Motor neuron (in vitro differentiated cells): ENCODE measurements around the gene MINDY4. TPM values are rescaled to one million over a fixed set of nuclear protein-coding genes. Genes with fewer than 3 reads are reported as not detected.

Experiments
- ATAC-seq, 8 experiments: fragments of 200-7000 bp; cut with Tn5 transposase; replicated peaks in 6 of 8; 2 replicates each; pipeline ENCODE4 v1.8.0; 2021; ENCODE audit warnings: mild to moderate bottlenecking in 8 of 8, moderate library complexity in 8 of 8
- H3K27ac ChIP-seq, 2 donors: fragments of 250-450 bp; sonication (Bioruptor Pico); 2 replicates each; pipeline ENCODE4 v1.9.0; 2021; ENCODE audit warnings: antibody characterized with exemption in 2 of 2, mild to moderate bottlenecking in 2 of 2, moderate library complexity in 1 of 2
- H3K4me1 ChIP-seq, 2 donors: fragments of 250-450 bp; sonication (Bioruptor Pico); replicated peaks in 1 of 2; 2 replicates each; pipeline ENCODE4 v1.6.1; 2021; ENCODE audit warnings: antibody characterized with exemption in 2 of 2, mild to moderate bottlenecking in 2 of 2, moderate library complexity in 1 of 2
- H3K4me3 ChIP-seq, 5 donors: fragments of 250-450 bp; sonication (Bioruptor Pico); 2 replicates each; pipeline ENCODE4 v1.9.0; 2021; ENCODE audit warnings: antibody characterized with exemption in 5 of 5, mild to moderate bottlenecking in 5 of 5, moderate library complexity in 4 of 5
- WGBS, 10 experiments: fragments of 450-650 bp; shearing (Covaris generic); methylation state at CpG; one replicate each; pipeline ENCODE4 v1.0.0; 2022; 5-methylcytosine and 5-hydroxymethylcytosine counted together
- in situ Hi-C, 9 experiments: fragments of 400-800 bp; cut with MboI; loops; one replicate each; pipeline ENCODE4 v1.15.0; 2021; ENCODE audit warnings: low sequenced_read_pairs in 9 of 9, low pct_unique_long_range_greater_than_20kb in 2 of 9; ENCODE audit not compliant: unreplicated experiment in 9 of 9
- total RNA-seq, 8 experiments: library from RNA; unstranded; fragments of 300-600 nt; gene quantifications; 2 replicates each; pipeline versions ENCODE4 v1.2.3 to v1.2.4, GENCODE V29; 2022

The MINDY4 gene
- total RNA-seq, 8 experiments from 2014 or later: 2.5 to 12.3 (median 4.6) TPM

DNA sequence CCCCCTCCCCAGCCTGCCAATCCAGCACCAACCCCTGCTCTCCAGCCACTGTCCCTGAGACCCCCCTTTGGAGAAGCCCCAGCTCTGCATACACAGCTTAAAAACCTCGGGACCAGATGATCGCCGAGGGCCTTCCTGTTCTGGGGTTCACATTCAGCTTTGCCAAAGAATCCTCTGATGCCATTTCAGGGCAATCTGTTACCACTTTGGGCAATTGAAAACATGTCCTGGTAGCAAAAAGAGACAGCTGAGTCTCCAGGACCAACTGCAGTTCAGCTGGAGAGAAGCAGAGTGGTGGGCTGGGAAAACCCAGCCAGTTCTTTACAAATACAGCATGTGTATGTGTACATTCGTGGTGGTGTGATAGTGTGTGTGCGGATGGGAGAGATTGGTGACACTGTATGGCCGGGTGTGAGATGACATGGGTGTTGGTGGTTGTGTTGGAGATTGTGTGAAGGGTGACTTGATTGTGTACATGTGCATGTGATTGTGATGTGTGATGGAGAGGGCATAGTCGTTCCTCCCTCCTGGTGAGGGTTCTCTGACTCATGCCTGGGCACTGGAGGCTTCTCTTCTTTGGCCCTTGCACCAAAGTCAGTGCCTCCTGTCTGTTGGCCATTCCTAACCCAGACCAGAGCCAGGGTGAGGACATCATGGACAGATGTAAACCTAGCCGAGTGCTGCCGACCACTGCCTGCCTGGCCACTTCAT is 91.9 kb downstream of the MINDY4 start:
- H3K4me1 ChIP-seq: peaks cover 0 to 4% of the 10 kb centered on the region in 2 donors
- in situ Hi-C loops: no loop called here
- WGBS, 10 experiments: 20 to 100% (median 75%) methylated on average over 1 to 8 of the region's 9 CpGs; no CpG with 5 or more reads in 4 of the 10 experiments

GRCh38 chr7:30863706-30864035 is 92.5 kb downstream of the MINDY4 start:
- H3K4me1 ChIP-seq: peaks cover 0 to 4% of the 10 kb centered on the region in 2 donors
- WGBS, 10 experiments: 20 to 96% (median 86%) methylated on average over 1 to 4 of the region's 4 CpGs; no CpG with 5 or more reads in 4 of the 10 experiments
- no peak overlapping the region for H3K27ac ChIP-seq
- no peak for ATAC-seq
- in situ Hi-C loops: no loop called here
- H3K4me3 ChIP-seq: no peak overlapping the region

More for the DNA sequence above, 91.9 kb downstream of the MINDY4 start:
- Histone ChIP-seq H3K27ac (no peak overlapping the region), H3K4me3 (no peak overlapping the region)
- no peak for ATAC-seq

- H3K4me1 ChIP-seq: peaks cover 0 to 4% of the 10 kb centered on the region in 2 donors
- H3K27ac ChIP-seq: no peak overlapping the region
- in situ Hi-C loops: no loop called here
- WGBS, 10 experiments: 40 to 93% (median 84%) methylated on average over 1 to 2 of the region's 3 CpGs; no CpG with 5 or more reads in 6 of the 10 experiments
- no peak overlapping the region for H3K4me3 ChIP-seq
- no peak for ATAC-seq
Measured at GRCh38 chr7:30864101-30864500, 92.9 kb downstream of the MINDY4 start.

- in situ Hi-C loops: no loop called here
- Histone ChIP-seq H3K4me1 (peaks cover 4 to 10% of the 10 kb centered on the region in 2 donors), H3K27ac (no peak overlapping the region), H3K4me3 (no peak overlapping the region)
- 20 to 100% (median 100%) methylated on average over 1 to 3 of the region's 4 CpGs; no CpG with 5 or more reads in 3 of the 10 experiments for WGBS, 10 experiments
- ATAC-seq: no peak
Measured at GRCh38 chr7:30865076-30865475, 93.9 kb downstream of the MINDY4 start.

DNA sequence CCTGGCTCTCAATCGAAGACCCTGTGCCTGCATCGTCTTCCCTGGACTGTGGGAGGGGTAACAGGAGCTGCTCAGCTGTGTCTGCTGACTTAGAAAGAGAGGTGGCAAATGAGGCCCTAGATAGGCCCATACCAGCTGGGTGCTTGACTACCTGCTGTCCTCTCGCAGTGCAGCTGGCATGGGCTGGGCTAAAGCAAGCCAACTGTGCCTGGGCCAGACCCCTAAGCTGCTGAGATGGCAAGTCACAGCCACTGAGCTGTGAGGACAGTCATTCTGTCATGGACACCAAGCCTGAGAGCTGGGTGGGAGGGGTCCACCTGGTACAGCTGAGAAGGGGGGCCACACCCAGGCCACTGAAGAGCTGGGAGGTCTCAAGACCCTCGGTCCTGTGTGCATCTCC is 94.6 kb downstream of the MINDY4 start:
- in situ Hi-C loops: no loop called here
- no peak overlapping the region for H3K4me3 ChIP-seq
- H3K27ac ChIP-seq: no peak overlapping the region
- 100% methylated on average over 1 to 2 of the region's 4 CpGs; no CpG with 5 or more reads in 8 of the 10 experiments for WGBS, 10 experiments
- ATAC-seq: no peak
- H3K4me1 ChIP-seq: peaks cover 8 to 10% of the 10 kb centered on the region in 2 donors

GRCh38 chr7:30866939-30867338 is 95.7 kb downstream of the MINDY4 start:
- WGBS, 10 experiments: 44 to 100% (median 99%) methylated on average over 1 to 7 of the region's 7 CpGs
- Histone ChIP-seq H3K4me3 (no peak overlapping the region), H3K27ac (no peak overlapping the region), H3K4me1 (peaks cover 8 to 10% of the 10 kb centered on the region in 2 donors)
- in situ Hi-C loops: no loop called here
- peak in 3 of 8 experiments; percentile 30 to 42 (median 32) for ATAC-seq

DNA sequence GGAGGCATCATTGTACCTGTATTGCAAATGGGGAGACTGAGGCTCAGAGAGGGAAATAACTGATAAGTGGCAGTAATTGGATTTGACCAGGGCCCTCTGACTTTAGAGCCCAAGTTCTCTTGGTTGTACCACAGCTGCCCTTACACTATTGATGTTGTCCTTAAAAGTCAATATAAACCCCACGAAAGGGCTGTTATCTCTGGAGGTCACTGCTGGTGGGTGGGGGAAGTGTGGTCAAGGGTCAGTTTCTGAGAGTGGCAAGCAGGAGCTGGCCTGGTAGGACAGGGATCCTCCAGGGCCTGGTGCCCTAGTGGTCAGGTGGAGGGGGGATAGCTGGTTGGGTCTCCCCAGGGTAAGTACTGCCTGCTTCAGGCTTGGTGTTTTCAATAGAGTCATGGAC is 96.3 kb downstream of the MINDY4 start:
- no peak for ATAC-seq
- no peak overlapping the region for H3K27ac ChIP-seq
- 80% methylated on average over 1 of the region's 1 CpG; no CpG with 5 or more reads in 8 of the 10 experiments for whole genome bisulfite sequencing, 10 experiments
- in situ Hi-C loops: no loop called here
- peaks cover 8 to 10% of the 10 kb centered on the region in 2 donors for H3K4me1 ChIP-seq
- no peak overlapping the region for H3K4me3 ChIP-seq

DNA sequence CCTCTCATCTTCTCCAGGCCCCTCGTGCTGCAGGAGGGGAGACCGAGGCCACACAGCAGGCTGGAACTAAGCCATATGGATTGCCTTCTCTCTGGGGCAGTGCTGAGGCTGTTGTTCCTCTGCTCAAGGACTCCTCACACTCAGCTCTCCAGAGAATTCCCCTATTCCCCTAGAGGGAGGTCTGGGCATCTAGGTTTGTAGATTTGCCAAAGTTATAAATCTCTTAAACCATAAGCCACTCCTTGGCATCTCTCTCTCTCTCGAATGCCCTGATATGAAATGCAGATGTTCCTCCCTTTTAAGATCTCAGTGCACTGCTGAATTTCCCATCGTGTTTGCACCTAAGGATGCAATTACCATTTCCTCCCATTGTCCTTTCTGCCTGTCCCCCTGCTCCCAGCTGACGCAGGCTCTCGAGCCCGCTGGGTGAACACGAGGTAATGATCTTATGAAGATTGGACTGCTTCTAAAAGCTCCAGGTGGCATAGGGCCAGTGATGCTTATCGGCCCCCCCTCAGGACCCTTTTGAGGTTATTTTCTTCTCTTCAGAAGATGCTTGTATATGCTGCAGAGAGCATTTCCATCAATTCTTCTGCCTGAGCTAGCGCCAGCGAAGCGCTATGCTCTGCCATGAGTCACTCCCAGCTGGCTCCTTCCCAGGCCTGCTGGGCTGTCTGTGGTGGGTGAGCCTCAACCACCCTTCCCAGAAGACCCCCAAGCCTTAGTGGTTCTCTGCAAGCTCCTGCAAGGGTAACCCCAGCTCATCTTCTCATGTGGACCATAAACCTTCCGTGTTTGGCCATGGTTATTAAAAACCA is 98.8 kb downstream of the MINDY4 start:
- 32 to 92% (median 65%) methylated on average over 1 to 10 of the region's 13 CpGs; no CpG with 5 or more reads in 2 of the 10 experiments for WGBS, 10 experiments
- no peak overlapping the region for H3K27ac ChIP-seq
- H3K4me3 ChIP-seq: no peak overlapping the region
- peak in 5 of 8 experiments; percentile 88 to 92 (median 90) for ATAC-seq
- peaks cover 8 to 10% of the 10 kb centered on the region in 2 donors for H3K4me1 ChIP-seq
- in situ Hi-C loops: no loop called here

- in situ Hi-C loops: no loop called here
- no peak overlapping the region for H3K27ac ChIP-seq
- 83% methylated on average over 2 of the region's 10 CpGs; no CpG with 5 or more reads in 9 of the 10 experiments for WGBS, 10 experiments
- peaks cover 8 to 10% of the 10 kb centered on the region in 2 donors for H3K4me1 ChIP-seq
- ATAC-seq: no peak
- H3K4me3 ChIP-seq: no peak overlapping the region
Measured at GRCh38 chr7:30870821-30871518, 99.8 kb downstream of the MINDY4 start.

DNA sequence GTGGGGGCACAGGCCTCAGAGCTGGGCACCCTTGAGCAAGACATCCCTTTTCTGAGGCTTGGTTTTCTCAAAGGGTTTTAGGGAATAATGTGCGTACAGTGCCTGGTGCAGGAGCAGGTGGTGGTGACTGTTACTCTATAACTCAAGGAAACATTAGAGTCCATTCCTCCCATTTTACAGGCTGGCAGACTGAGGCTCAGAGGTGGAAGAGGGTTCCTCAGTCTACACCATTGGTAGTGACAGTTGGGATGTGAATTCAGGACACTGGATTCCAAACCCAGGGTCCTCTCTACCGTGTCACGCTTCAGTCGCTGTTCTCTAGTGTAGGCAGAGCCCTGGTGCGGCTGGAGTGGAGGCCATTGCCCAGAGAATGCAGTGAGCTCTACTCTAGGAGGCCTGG is 100.4 kb downstream of the MINDY4 start:
- WGBS, 10 experiments: 83 to 100% (median 100%) methylated on average over 1 to 5 of the region's 5 CpGs; no CpG with 5 or more reads in 5 of the 10 experiments
- peaks cover 8 to 10% of the 10 kb centered on the region in 2 donors for H3K4me1 ChIP-seq
- H3K27ac ChIP-seq: no peak overlapping the region
- in situ Hi-C loops: no loop called here
- H3K4me3 ChIP-seq: no peak overlapping the region
- no peak for ATAC-seq

GRCh38 chr7:30873207-30873606 is 102.0 kb downstream of the MINDY4 start:
- in situ Hi-C loops: no loop called here
- no peak for ATAC-seq
- WGBS, 10 experiments: 17 to 100% (median 43%) methylated on average over 1 of the region's 2 CpGs; no CpG with 5 or more reads in 6 of the 10 experiments
- H3K27ac ChIP-seq: no peak overlapping the region
- no peak overlapping the region for H3K4me3 ChIP-seq
- H3K4me1 ChIP-seq: peaks cover 6 to 8% of the 10 kb centered on the region in 2 donors

DNA sequence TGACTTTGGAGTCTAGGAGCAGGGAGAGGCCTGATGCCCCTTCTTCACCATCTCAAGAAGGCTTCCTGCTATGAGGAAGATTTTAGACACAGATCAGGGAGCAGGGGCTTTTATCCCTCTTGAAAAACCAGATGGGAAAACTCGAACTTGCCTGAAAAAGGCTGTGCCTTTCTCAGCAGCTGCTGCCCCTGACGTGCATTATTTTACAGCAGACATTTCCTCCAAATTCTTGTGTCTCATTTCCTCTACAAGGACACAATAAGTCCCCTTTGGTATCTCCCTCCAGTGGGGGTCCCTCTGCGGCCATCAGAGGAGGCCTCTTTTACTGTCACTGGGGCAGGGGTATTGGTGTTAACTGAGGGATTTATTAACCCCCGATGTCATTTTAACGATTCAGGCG is 102.4 kb downstream of the MINDY4 start:
- ATAC-seq: no peak
- H3K27ac ChIP-seq: no peak overlapping the region
- peaks cover 6 to 8% of the 10 kb centered on the region in 2 donors for H3K4me1 ChIP-seq
- no peak overlapping the region for H3K4me3 ChIP-seq
- in situ Hi-C loops: no loop called here
- 25 to 100% (median 55%) methylated on average over 1 to 5 of the region's 6 CpGs; no CpG with 5 or more reads in 2 of the 10 experiments for WGBS, 10 experiments
